K562 (cell line): ENCODE data around the gene LIX1.

ENCODE experiments used
- CHAMP1 ChIP-seq: fragments of 450-650 bp; IDR thresholded peaks from 2 replicates; pipeline ENCODE4 v1.6.1; 2016; ENCODE audit warnings: mild to moderate bottlenecking
- E2F4 ChIP-seq: sonication (generic); formaldehyde crosslinking; IDR thresholded peaks from 2 replicates; pipeline ENCODE4 v1.8.0; 2022; ENCODE audit warnings: mild to moderate bottlenecking, low read depth, missing genetic modification reagents
- LEF1 ChIP-seq: fragments of 450-650 bp; IDR thresholded peaks from 2 replicates; pipeline ENCODE4 v1.6.1; 2016; ENCODE audit warnings: mild to moderate bottlenecking
- POLR2AphosphoS5 ChIP-seq: IDR thresholded peaks from 2 replicates; pipeline ENCODE4 v1.6.1; 2011; ENCODE audit warnings: mild to moderate bottlenecking, low read depth, low read length, moderate library complexity; ENCODE audit not compliant: control insufficient read depth, insufficient read depth
- REST ChIP-seq, 2 experiments: fragments of 450-650 bp; formaldehyde crosslinking in 1 of 2; IDR thresholded peaks; 2 replicates each; pipeline versions ENCODE4 v1.4.0 to v1.6.1; 2014 to 2020; ENCODE audit warnings: mild to moderate bottlenecking in 2 of 2, borderline replicate concordance in 1 of 2, low read depth in 1 of 2

- TF ChIP-seq POLR2AphosphoS5 = no peak
- TF ChIP-seq CHAMP1 = no peak
- TF ChIP-seq E2F4 = no peak
- TF ChIP-seq REST (IDR thresholded peaks at IDR 0.05; ENCODE audit: borderline replicate concordance) = no peak
- no peak for TF ChIP-seq REST (CRISPR knock-in tag; IDR thresholded peaks at IDR 0.05; ENCODE audit: low read depth)
- TF ChIP-seq LEF1 = no peak
Measured at GRCh38 chr5:97102010-97102470, 40.4 kb downstream of the LIX1 start.
